ENCODE measurements around the gene FOXP4. TPM values are rescaled to one million over a fixed set of nuclear protein-coding genes. Genes with fewer than 3 reads are reported as not detected.
A peak's percentile ranks its signal among the peaks of the same experiment; 100 is the strongest.

The FOXP4 gene
- total and polyA plus RNA-seq, 5 donors from 2014 or later: 0.26 to 9.9 (median 0.38) TPM

DNA sequence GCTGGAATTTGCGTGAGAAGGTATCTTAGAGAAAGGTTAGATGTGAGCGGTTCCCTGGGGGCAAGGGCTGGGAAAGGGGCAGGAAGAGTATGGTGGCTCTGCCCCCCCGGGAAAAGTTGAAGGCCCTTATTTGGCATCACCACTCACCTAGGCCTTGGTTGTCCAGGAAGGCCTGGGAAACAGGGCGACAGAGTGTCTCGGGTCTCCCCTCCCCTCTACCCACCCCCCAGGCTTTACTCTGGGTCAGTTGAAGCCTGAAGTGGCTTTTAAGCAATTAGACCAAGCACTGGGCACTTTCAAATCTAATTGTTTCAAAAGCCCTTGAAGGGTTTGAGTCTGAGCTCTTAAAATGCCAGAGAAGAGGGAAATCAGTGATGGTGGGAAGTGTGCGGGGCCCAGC is 30.2 kb upstream of the FOXP4 start:
- Mint-ChIP-seq H3K36me3 (no peaks in the 10 kb centered on the region), H3K27ac (no peak overlapping the region)
- no peaks in the 10 kb centered on the region for H3K4me1 ChIP-seq (ENCODE audit: control insufficient read depth, insufficient read depth, low read length, poor library complexity, severe bottlenecking)

GRCh38 chr6:41518118-41518517 is 28.1 kb upstream of the FOXP4 start:
- Histone ChIP-seq H3K36me3 (ENCODE audit: control insufficient read depth, insufficient read depth, low read length) (no peaks in the 10 kb centered on the region), H3K27ac (ENCODE audit: insufficient read depth, low read length, poor library complexity, severe bottlenecking) (no peak overlapping the region), H3K4me1 (ENCODE audit: control insufficient read depth, insufficient read depth, low read length, poor library complexity, severe bottlenecking) (no peaks in the 10 kb centered on the region), H3K27me3 (ENCODE audit: control insufficient read depth, insufficient read depth, low read length) (no peaks in the 10 kb centered on the region), H3K4me3 (ENCODE audit: low read depth, low read length) (no peak overlapping the region), H3K9me3 (ENCODE audit: control insufficient read depth in 2 of 2, low read length in 2 of 2) (no peaks in the 10 kb centered on the region)
- no peaks in the 10 kb centered on the region for H3K36me3 Mint-ChIP-seq
- no peak for ATAC-seq (ENCODE audit: low read depth in 2 of 2)
- no peaks in the 10 kb centered on the region for H3K9me3 Mint-ChIP-seq
- H3K27ac Mint-ChIP-seq: peak overlapping the region in 1 of 3 donors; percentile 54
- DNase-seq: no peak
- peaks cover 8% of the 10 kb centered on the region for H3K27me3 Mint-ChIP-seq
- H3K4me3 Mint-ChIP-seq: no peak overlapping the region
- H3K4me1 Mint-ChIP-seq: no peaks in the 10 kb centered on the region

More for the DNA sequence above, 30.2 kb upstream of the FOXP4 start:
- no peaks in the 10 kb centered on the region for H3K9me3 Mint-ChIP-seq
- DNase-seq (no peak), ATAC-seq (ENCODE audit: low read depth in 2 of 2) (no peak)
- Histone ChIP-seq H3K27me3 (ENCODE audit: control insufficient read depth, insufficient read depth, low read length) (no peaks in the 10 kb centered on the region), H3K9me3 (ENCODE audit: control insufficient read depth in 2 of 2, low read length in 2 of 2) (no peaks in the 10 kb centered on the region), H3K4me3 (ENCODE audit: low read depth, low read length) (no peak overlapping the region), H3K36me3 (ENCODE audit: control insufficient read depth, insufficient read depth, low read length) (no peaks in the 10 kb centered on the region), H3K27ac (ENCODE audit: insufficient read depth, low read length, poor library complexity, severe bottlenecking) (no peak overlapping the region)
- H3K4me1 Mint-ChIP-seq: no peaks in the 10 kb centered on the region
- H3K4me3 Mint-ChIP-seq: no peak overlapping the region
- H3K27me3 Mint-ChIP-seq: peaks cover 1% of the 10 kb centered on the region

DNA sequence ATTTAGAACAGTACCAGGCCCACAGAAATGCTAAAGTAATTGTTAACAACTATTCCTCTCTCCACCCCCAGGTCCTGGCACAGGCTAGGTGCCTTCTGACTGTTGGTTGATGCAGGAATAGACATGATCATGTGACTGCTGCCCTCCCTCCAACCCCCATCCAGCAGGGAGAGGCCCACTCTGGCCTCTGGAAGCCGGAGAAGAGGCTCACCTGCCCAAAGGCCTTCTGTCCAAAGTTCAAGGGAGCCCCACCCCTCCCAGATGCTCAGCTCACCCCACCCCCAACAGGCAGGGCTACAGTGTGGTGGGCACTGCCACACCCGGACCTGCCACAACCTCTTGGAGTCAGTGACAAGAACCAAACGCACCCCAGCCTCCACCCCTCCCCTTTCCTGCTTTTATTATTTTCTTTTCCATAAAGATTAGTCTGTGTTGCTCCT is 26.9 kb upstream of the FOXP4 start:
- H3K4me3 ChIP-seq (ENCODE audit: low read depth, low read length): no peak overlapping the region
- no peak overlapping the region for H3K27ac Mint-ChIP-seq
- H3K36me3 ChIP-seq (ENCODE audit: control insufficient read depth, insufficient read depth, low read length): no peaks in the 10 kb centered on the region
- H3K27ac ChIP-seq (ENCODE audit: insufficient read depth, low read length, poor library complexity, severe bottlenecking): no peak overlapping the region
- no peaks in the 10 kb centered on the region for H3K36me3 Mint-ChIP-seq
- no peak for ATAC-seq (ENCODE audit: low read depth in 2 of 2)
- DNase-seq: no peak
- peaks cover 14% of the 10 kb centered on the region for H3K27me3 Mint-ChIP-seq
- H3K9me3 Mint-ChIP-seq: no peaks in the 10 kb centered on the region
- no peak overlapping the region for H3K4me3 Mint-ChIP-seq
- no peaks in the 10 kb centered on the region for H3K27me3 ChIP-seq (ENCODE audit: control insufficient read depth, insufficient read depth, low read length)
- H3K9me3 ChIP-seq (ENCODE audit: control insufficient read depth in 2 of 2, low read length in 2 of 2): no peaks in the 10 kb centered on the region
- H3K4me1 ChIP-seq (ENCODE audit: control insufficient read depth, insufficient read depth, low read length, poor library complexity, severe bottlenecking): no peaks in the 10 kb centered on the region
- no peaks in the 10 kb centered on the region for H3K4me1 Mint-ChIP-seq

DNA sequence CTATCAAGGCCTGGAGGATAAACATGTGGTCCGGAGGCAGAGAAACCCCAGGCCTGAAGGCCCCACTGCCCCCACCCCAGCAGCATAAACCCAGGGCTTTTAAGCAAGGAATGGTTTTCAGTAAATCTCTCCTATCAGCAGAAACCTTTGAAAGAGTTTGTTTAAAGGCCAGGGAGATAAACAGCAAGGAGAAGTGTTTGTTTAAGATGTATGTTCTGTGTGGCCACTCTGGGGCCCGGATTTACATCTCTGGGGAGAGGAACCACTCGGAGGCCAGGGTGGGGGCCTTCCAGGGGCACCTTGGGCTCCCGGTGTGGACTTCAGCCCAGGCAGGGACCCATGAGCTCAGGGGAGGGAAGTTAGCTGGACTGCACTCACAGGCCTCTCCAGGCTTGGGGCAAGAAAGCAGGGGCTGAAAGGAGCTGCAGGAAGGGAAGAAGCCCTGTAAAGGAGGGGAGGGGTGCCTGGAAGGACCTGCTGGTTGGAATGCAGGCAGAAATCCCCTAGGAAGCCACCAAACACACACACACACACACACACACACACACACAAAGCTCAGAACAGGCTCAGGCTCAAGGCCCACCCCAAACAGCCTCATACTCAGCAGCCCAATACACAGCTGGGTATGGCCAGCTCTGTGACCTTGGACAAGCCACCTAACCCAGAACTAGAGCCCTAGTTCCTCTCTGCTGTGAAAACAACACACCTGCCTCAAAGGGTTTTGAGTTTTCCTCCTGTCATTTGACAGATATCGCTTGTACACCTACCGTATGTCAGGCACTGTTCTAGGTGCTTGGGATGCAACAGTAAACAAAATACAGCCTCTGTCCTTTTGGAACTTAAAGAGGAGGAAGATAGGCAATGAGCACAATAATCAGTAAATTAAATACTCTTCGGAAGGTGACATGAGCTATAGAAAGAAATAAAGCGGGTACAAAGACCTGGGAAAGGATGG is 26.2 kb upstream of the FOXP4 start:
- no peak for ATAC-seq (ENCODE audit: low read depth in 2 of 2)
- Histone ChIP-seq H3K4me1 (ENCODE audit: control insufficient read depth, insufficient read depth, low read length, poor library complexity, severe bottlenecking) (no peaks in the 10 kb centered on the region), H3K9me3 (ENCODE audit: control insufficient read depth in 2 of 2, low read length in 2 of 2) (no peaks in the 10 kb centered on the region), H3K27ac (ENCODE audit: insufficient read depth, low read length, poor library complexity, severe bottlenecking) (no peak overlapping the region), H3K4me3 (ENCODE audit: low read depth, low read length) (no peak overlapping the region), H3K36me3 (ENCODE audit: control insufficient read depth, insufficient read depth, low read length) (no peaks in the 10 kb centered on the region), H3K27me3 (ENCODE audit: control insufficient read depth, insufficient read depth, low read length) (no peaks in the 10 kb centered on the region)
- Mint-ChIP-seq H3K27ac (peak overlapping the region in 1 of 3 donors; percentile 52), H3K4me3 (no peak overlapping the region), H3K9me3 (peaks cover 0 to 1% (median 0%) of the 10 kb centered on the region in 7 donors), H3K36me3 (no peaks in the 10 kb centered on the region), H3K4me1 (no peaks in the 10 kb centered on the region), H3K27me3 (peaks cover 14% of the 10 kb centered on the region)
- DNase-seq: no peak

DNA sequence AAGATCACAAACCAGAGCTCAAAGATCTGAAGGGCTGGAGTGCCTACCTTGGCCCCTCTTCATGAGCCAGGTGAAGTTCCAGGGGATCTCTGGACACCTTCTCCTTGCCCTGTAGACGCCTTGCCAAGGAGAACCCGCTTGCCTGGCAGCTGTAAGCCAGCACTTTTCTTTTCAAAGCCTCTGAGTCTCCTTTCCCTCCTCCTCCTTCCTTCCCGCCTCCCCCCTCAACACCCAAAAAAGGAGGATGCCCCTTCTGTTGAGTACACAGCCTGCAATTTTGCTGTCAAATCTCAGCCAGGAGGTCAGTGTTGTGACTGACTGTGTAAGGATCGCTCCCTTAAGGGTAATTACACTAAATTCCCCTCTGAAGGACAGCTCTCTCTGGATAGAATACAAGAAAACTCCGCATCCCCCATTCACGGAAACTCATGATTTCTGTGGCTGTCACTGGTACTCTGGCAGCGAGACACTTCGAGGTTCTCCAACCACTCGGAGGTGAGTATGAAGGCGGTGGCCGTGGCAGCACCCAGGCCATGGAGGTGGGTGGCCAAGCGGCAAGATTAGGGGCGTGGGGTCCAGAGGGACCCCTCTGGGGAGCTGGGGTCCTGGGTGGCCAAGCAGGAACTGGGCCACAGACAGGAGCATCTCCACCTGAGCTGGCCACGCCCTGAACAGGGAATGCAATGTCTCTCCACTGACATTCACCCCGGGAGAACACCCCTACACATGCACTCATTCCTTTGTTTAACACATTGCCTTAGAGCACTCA is 23.2 kb upstream of the FOXP4 start:
- Histone ChIP-seq H3K27me3 (ENCODE audit: control insufficient read depth, insufficient read depth, low read length) (no peaks in the 10 kb centered on the region), H3K36me3 (ENCODE audit: control insufficient read depth, insufficient read depth, low read length) (no peaks in the 10 kb centered on the region), H3K4me1 (ENCODE audit: control insufficient read depth, insufficient read depth, low read length, poor library complexity, severe bottlenecking) (no peaks in the 10 kb centered on the region), H3K4me3 (ENCODE audit: low read depth, low read length) (no peak overlapping the region), H3K27ac (ENCODE audit: insufficient read depth, low read length, poor library complexity, severe bottlenecking) (no peak overlapping the region), H3K9me3 (ENCODE audit: control insufficient read depth in 2 of 2, low read length in 2 of 2) (no peaks in the 10 kb centered on the region)
- ATAC-seq (ENCODE audit: low read depth in 2 of 2) (no peak), DNase-seq (no peak)
- H3K4me1 Mint-ChIP-seq: no peaks in the 10 kb centered on the region
- peaks cover 14% of the 10 kb centered on the region for H3K27me3 Mint-ChIP-seq
- H3K27ac Mint-ChIP-seq: no peak overlapping the region
- no peak overlapping the region for H3K4me3 Mint-ChIP-seq
- no peaks in the 10 kb centered on the region for H3K36me3 Mint-ChIP-seq
- peaks cover 0 to 1% (median 0%) of the 10 kb centered on the region in 7 donors for H3K9me3 Mint-ChIP-seq

GRCh38 chr6:41523915-41524633 is 22.1 kb upstream of the FOXP4 start:
- Mint-ChIP-seq H3K27me3 (peaks cover 21% of the 10 kb centered on the region), H3K9me3 (peaks cover 0 to 1% (median 0%) of the 10 kb centered on the region in 7 donors), H3K27ac (no peak overlapping the region), H3K4me1 (no peaks in the 10 kb centered on the region), H3K36me3 (no peaks in the 10 kb centered on the region), H3K4me3 (no peak overlapping the region)
- ATAC-seq (ENCODE audit: low read depth in 2 of 2) (no peak), DNase-seq (no peak)
- no peaks in the 10 kb centered on the region for H3K4me1 ChIP-seq (ENCODE audit: control insufficient read depth, insufficient read depth, low read length, poor library complexity, severe bottlenecking)
- no peaks in the 10 kb centered on the region for H3K9me3 ChIP-seq (ENCODE audit: control insufficient read depth in 2 of 2, low read length in 2 of 2)
- H3K27me3 ChIP-seq (ENCODE audit: control insufficient read depth, insufficient read depth, low read length): no peaks in the 10 kb centered on the region
- H3K36me3 ChIP-seq (ENCODE audit: control insufficient read depth, insufficient read depth, low read length): no peaks in the 10 kb centered on the region
- no peak overlapping the region for H3K27ac ChIP-seq (ENCODE audit: insufficient read depth, low read length, poor library complexity, severe bottlenecking)
- no peak overlapping the region for H3K4me3 ChIP-seq (ENCODE audit: low read depth, low read length)

- H3K27ac Mint-ChIP-seq: no peak overlapping the region
- H3K4me1 Mint-ChIP-seq: no peaks in the 10 kb centered on the region
- no peak overlapping the region for H3K27ac ChIP-seq (ENCODE audit: insufficient read depth, low read length, poor library complexity, severe bottlenecking)
- DNase-seq (no peak), ATAC-seq (ENCODE audit: low read depth in 2 of 2) (no peak)
- no peaks in the 10 kb centered on the region for H3K9me3 ChIP-seq (ENCODE audit: control insufficient read depth in 2 of 2, low read length in 2 of 2)
- H3K4me3 ChIP-seq (ENCODE audit: low read depth, low read length): no peak overlapping the region
- H3K27me3 ChIP-seq (ENCODE audit: control insufficient read depth, insufficient read depth, low read length): no peaks in the 10 kb centered on the region
- H3K4me3 Mint-ChIP-seq: no peak overlapping the region
- H3K4me1 ChIP-seq (ENCODE audit: control insufficient read depth, insufficient read depth, low read length, poor library complexity, severe bottlenecking): no peaks in the 10 kb centered on the region
- no peaks in the 10 kb centered on the region for H3K36me3 Mint-ChIP-seq
- peaks cover 21% of the 10 kb centered on the region for H3K27me3 Mint-ChIP-seq
- H3K9me3 Mint-ChIP-seq: peaks cover 0 to 1% (median 0%) of the 10 kb centered on the region in 7 donors
- no peaks in the 10 kb centered on the region for H3K36me3 ChIP-seq (ENCODE audit: control insufficient read depth, insufficient read depth, low read length)
Measured at GRCh38 chr6:41524634-41525011, 21.6 kb upstream of the FOXP4 start.

Measured in CD4-positive, CD25-positive, alpha-beta regulatory T cell (primary cell).